Ammon's horn (tissue), 1 donor: ENCODE results near the gene PTPN4.
A peak's percentile ranks its signal among the peaks of the same experiment; 100 is the strongest.

Source experiments
- DNase-seq: peaks from one replicate; pipeline ENCODE4 v3.0.0-alpha.2; 2016; ENCODE audit warnings: low spot score

PTPN4 gene

DNA sequence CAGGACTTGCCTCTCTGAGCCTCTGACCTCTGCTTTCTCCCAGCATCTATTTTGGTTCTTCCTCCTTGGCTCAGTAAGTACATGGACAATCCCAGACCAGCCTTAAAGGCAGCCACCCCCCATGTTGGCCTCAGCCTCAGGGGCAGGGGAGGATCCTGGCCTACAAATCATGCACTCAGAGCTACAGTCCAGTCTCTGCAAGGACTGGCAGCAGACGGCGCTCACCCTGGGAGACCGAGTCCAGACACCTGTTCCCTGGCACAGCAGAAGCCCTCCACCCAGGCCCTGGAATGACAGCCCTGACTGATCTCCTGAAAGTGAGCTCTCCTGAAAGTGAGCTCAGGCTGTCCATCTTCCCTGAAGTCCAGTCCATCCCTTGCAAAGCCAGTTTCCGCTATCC, 25.7 kb upstream of the PTPN4 start:
- DNase-seq = no peak

- no peak for DNase-seq
These were observed 24.2 kb upstream of the PTPN4 start for GRCh38 chr2:119735565-119735964.

- no peak for DNase-seq
These were observed 23.7 kb upstream of the PTPN4 start for GRCh38 chr2:119736021-119736420.

- peak; percentile 40 for DNase-seq
These were observed 20.0 kb upstream of the PTPN4 start for GRCh38 chr2:119739580-119740255.

GRCh38 chr2:119741001-119741400, 18.7 kb upstream of the PTPN4 start:
- peak; percentile 70 for DNase-seq

DNA sequence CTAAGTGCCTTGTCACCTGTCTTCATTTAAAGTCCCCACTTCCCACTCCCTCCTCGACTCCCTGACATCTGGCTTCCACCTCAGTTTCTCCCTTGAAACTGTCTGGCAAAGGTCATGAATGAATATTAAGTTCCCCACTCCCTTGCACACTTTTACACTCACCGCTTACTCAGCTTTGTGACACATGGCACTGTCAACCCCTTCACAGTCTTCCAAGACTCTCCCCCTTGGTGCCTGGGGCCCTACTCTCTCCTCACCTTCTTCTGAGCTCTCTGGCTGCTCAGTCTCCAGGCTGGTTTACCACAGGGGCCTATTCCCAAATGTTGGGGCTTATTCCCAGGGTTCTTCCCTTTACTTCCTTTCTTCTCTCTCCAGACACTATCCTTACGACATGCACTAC, 17.9 kb upstream of the PTPN4 start:
- no peak for DNase-seq

GRCh38 chr2:119744335-119744939, 15.3 kb upstream of the PTPN4 start:
- DNase-seq = no peak

- no peak for DNase-seq
These were observed 14.2 kb upstream of the PTPN4 start for GRCh38 chr2:119745566-119745965.

DNA sequence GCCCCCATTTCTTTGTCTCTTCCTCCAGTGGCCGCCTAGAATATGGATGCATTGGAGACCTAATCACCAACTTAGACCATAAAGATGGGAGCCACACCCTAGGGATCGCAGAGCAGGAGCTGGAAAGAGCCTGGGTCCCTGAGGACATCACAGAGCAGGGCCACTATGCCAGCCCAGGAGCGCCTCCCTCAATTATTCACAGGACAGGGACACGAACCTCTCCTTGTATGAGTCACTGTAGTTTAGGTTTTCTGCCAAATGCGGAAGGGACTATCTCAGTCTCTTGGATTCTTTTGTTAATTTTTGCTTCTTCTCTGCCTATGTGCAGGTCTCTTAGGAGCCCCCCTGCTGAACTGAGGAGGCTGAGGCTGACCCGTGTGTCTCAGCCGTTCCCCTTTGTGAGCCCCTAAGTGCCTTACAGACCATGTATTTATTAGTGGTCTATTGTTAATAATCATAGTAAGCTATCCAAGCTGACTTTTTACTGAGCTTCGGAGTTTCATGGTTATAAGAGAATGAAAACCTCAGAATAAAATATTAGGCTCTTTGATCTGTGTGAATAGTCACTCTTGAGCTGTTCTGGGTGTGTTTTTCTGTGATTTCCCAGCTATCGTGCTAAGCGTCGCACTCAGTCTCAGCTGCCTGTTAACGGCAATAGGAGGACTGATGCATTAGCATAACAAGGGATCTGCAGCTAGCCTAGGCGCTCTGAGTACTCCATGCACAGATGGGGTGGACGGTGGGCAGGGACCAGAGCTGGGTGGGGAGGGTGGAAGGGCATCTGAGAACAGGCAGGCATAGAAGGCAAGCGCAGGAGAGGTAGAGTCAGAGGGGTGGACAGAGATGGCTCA, 12.7 kb upstream of the PTPN4 start:
- no peak for DNase-seq

- no peak for DNase-seq
These were observed 11.6 kb upstream of the PTPN4 start for GRCh38 chr2:119748135-119748534.

- DNase-seq = no peak
These were observed 10.2 kb upstream of the PTPN4 start for GRCh38 chr2:119749477-119750012.

- DNase-seq = no peak
These were observed 8.0 kb upstream of the PTPN4 start for GRCh38 chr2:119751706-119752105.

- peak; percentile 63 for DNase-seq
These were observed 6.4 kb upstream of the PTPN4 start for GRCh38 chr2:119753041-119753929.

DNA sequence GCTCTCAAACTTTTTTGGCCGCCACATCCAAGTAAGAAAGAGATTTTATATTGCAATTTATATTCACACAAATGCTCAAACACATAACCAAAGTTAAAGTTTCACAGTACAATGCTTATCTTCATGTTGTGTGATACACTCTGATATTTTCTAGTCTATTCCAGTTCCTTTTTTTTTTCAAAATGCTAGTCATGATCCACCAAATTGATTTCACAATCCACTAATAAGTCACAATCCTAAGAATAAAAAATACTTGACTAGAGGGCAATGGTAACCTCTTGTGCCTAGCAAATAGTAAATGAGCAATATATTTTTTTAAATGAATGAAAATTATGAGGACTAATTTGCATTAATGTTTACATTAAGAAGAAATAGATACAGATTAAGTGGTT, 5.8 kb upstream of the PTPN4 start:
- DNase-seq = no peak

DNA sequence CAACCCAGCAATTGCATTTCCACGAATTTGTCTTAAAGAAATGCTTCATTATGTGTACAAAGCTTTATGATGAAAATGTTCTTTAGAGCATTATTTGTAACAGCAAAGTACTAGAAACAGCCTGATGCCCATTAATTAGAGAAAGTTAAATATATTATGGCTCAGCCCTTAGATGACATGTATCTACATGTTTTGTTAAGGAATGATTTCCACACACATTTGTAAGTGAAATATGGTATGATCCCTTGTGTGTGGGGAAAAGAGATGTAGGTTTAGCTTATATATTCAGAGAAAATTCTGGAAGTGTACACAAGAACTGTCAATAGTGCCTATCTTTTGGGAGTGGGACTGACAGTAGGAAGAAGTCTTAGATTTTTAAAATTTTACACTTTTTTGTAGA, 3.8 kb upstream of the PTPN4 start:
- DNase-seq = no peak

- peak; percentile 80 for DNase-seq
These were observed 2.9 kb upstream of the PTPN4 start for GRCh38 chr2:119756837-119757236.

DNA sequence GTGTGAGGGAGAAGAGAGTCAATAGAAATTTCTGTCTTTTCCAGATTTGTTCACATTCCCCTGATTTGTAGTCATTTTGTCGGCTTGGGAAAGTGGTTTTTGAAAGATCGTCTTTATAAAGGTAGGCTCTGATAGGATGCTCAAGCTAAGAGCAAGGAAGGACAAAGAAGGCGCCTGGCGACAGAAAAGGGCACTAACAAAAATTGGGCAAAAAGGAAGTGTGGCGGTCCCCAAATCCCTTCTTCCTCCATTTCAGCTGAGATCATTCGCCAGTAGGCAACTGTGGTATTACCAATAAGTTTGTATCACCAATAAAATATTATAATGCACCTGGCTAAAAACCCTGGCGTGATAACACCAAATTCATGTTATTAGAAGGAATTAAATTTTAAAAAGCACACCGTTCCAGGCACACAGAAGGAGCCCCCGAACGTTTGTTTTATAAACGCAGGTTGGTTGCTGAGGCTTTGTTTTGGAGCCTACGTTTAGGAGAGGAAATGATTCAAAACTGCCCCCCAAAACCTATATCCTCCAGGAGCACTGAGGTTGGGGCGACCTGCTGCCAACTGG, 756 bp upstream of the PTPN4 start:
- DNase-seq = no peak

DNA sequence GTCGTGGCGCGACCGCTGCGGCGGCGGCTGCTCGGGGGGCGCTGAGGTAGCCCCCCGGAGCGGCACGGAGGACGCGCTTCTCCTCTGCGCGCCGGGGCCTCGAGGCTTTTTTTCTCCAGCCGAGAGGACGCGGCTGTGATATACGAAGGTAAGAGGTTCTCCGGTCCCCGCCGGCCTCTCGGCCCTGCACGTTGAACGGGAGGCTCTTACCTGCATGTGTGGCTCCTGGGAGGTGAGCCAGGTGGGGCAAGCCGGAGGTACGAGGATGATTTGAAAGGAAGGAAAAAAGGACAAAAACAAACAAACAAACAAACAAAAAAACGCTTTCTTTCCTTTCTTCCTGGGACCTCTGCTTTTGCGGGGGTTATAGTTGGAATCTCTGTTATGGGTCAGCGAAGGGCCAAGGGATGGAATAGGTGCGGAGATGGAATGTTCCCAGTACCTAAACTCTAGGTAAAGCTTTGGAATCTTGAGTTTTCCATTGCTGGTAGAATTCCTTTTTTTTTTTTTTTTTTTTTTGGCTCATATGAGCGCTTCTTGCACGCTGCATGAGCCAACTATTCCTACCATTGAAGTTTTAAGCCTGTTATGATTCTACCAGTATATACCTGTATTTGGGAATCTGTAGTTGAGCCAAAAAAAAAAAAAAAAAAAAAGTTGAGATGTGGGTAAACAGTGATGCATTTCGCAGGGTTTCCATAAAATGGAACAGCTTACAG, 674 bp downstream of the PTPN4 start:
- no peak for DNase-seq

- no peak for DNase-seq
These were observed 1.2 kb downstream of the PTPN4 start for GRCh38 chr2:119760956-119761275.

DNA sequence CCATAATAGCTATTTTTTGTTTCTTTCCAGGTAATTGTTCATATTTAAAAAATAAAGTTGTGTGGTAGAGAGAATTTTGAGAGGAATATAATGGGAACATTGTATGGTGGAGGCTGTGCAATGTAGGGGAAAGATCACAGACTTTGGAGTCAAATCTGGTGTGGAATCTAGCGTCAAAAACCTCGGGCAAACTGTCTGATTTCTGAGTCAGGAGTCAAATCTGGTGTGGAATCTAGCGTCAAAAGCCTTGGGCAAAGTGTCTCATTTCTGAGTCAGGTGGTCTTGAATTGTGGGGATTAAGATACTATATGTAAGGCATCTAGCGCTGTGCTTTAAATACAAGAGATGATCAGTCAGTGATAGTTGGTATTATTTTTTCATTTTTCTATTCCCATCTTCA, 5.1 kb downstream of the PTPN4 start:
- DNase-seq = no peak

GRCh38 chr2:119765433-119766002, 5.8 kb downstream of the PTPN4 start:
- DNase-seq = no peak
